Endothelial cell of hepatic sinusoid (primary cell): Measurements from ENCODE around the gene ONECUT3.
"Not testable (repeated sequence)": the region's sequence is repeated elsewhere in the genome, so short reads cannot be mapped to it uniquely, and the experiment has no call there.

Experiments used
- in situ Hi-C: cut with HindIII; loops from 2 replicates; pipeline ENCODE4 v1.10.0; 2017; ENCODE audit warnings: low sequenced_read_pairs

ONECUT3 gene

DNA sequence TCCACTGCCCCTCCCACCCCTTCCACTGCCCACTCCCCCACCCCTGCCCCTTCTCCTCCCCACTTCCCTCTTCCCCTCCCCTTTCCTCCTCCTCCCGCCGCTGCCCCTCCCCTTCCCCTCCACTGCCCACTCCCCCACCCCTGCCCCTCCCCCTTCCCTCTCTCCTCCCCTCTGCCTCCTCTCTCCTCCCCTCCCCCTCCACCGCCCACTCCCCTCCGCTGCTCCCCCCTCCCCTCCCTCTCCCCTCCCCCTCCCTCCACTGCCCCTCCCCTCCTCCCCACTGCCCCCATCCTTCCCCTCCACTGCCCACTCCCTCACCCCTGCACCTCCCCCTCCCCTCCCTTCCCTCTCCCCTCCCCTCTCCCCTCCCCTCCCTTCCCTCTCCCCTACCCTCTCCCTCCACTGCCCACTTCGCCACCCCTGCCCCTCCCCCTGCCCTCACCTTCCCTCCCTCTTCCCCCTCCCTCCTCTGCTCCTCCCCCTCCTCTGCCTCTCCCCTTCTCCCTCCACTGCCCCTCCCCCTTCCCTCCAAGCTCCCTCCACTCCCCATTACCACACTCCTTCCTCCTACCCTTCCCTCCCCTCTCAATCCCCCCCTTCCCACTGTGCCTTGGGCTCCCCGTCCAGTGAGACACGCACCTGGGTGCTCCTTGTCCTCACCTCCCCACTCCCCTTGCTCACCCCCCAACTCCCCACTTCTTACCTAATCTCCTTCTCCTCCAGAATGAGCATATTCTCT is 36.9 kb downstream of the ONECUT3 start:
- in situ Hi-C loops = no loop called here

DNA sequence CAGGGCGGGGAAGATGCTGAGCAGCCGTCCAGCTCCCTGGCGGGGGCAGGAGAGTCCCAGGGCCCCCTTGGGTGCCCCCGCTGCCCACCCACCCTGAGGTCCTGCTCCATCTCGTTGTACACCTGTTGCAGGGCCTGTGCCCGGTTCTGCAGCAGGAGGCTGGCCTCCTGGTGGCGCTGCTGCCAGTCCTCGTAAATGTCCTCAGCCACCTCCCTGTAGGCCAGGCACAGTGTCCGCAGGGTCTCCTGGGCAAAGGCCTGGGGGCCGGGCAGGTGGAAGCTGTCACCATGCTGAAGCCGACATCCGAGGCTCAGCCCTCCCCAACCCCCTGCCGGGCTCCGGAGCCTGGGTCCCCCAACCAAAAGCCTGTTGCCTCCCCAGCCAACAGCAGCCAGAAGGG is 38.6 kb downstream of the ONECUT3 start:
- in situ Hi-C loops = no loop called here

DNA sequence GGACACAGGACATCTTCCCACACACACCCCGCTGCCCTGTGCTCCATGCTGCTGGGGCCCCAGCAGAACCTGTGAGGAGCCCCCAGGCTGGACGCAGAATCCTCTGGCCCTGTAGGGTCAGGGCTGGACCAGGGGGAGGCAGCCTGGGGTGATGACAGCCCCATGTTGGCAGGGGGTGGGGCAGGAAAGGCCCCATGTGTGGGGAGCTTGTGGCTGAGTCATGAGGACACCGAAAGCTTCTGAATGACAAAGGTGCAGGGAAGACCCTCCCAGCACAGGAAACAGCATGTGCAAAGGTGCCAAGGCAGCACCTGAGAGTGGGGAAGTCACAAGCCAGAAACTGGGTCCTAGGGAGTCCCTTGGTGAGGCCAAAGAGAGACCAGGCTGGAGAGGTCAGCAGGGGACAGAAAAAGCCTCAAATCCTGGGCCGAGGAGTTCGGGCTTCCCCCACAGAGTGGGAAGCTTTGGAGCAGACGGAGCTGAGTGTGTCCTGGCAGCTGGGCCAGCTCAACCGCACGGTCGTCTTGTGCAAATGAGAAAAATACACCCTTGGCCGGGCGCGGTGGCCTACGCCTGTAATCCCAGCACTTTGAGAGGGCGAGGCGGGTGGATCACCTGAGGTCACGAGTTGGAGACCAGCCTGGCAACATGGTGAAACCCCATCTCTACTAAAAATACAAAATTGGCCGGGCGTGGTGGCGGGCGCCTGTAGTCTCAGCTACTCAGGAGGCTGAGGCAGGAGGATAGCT is 41.3 kb downstream of the ONECUT3 start:
- in situ Hi-C loops = no loop called here

DNA sequence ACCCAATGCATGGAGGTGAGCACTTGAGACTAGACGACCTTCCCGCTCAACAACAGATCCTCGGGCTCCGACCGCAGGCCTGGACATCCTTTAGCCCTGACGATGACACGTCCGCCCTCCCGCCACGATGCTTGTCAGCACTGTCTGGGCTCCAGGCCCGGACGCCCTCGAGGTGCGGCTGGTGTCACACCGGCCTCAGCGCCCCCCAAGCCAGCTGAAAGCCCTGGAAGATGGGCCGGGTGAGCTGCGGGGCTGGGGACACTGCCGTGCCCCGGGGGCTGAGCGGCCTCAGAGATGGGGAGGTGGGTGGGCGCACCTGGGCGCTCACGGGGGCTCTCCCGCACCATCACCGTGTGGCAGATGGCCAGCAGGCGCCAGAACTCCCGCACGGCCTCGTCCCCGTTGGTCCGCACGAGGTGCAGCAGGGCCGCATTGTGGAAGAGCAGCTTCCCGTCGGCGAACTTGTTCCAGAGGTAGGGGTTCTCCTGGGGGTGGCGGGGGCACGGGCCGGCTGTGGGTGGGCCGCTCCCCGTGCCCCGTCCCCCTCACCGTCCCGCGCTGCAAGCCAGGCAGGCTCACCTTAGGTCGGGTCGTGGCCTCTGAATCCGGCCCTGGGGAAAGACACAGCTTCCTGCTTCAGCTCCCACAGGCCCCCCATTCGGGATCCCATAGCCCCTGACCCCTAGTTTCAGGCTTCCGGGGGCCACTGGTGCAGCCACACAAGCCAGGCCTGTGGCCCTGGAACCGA is 43.3 kb downstream of the ONECUT3 start:
- in situ Hi-C loops = no loop called here

DNA sequence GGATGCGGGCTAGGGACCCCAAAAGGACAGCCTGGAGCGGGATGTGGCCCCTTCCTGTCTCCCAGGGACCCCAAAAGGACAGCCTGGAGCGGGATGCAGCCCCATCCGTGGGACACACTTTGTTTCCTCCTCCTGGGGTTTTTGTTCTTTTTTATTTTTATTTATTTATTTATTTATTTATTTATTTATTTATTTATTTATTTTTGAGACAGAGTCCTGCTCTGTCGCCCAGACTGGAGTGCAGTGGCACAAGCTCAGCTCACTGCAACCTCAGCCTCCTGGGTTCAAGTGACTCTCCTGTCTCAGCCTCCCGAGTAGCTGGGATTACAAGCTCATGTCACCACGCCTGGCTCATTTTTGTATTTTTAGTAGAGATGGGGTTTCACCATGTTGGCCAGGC is 44.0 kb downstream of the ONECUT3 start:
- in situ Hi-C loops = not testable (repeated sequence)

DNA sequence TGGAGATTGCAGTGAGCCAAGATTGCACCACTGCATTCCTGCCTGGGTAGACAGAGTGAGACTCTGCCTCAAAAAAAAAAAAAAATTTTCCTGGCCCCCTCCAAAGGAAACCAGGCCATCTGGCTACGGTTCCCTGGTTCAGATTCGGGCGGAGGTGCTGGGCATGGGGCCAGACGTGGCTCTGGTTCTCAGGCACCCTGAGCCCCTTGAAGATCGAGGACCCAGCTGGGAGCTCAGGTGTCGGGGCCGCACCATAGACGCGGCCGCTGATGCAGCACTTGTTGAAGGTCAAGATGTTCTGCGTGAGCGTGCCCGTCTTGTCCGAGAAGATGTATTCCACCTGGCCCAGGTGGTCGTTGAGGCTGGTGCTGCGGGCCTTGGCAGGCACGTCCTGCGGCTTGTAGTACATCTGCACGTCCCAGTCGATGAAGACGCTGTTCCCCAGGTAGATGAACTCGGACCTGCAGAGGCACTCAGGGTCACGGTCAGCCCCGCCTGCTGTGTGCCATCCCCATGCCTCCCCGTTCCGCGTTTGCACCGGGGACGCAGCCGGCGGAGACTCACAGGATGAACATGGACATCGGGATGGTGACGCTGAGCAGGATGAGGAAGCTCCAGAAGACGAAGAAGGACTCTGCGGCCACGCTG is 46.5 kb downstream of the ONECUT3 start:
- in situ Hi-C loops = no loop called here

DNA sequence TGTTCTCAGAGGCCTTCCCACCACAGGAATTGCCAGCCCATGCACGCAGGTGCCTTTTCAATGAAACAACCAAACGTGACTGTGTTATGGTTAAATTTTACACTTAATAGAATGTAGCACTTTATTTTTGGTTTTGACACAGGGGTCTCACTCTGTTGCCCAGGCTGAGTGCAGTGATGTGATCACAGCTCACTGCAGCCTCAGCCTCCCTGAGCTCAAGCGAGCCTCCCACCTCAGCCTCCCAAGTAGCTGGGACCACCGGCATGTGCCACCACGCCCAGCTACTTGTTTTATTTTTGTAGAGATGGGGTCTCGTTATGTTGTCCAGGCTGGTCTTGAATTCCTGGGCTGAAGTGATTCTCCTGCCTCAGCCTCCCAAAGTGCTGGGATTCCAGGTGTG is 51.6 kb downstream of the ONECUT3 start:
- in situ Hi-C loops = loop anchor here (5.0 kb wide), 1 partner anchor 73 kb away; no protein-coding TSS in a partner anchor

DNA sequence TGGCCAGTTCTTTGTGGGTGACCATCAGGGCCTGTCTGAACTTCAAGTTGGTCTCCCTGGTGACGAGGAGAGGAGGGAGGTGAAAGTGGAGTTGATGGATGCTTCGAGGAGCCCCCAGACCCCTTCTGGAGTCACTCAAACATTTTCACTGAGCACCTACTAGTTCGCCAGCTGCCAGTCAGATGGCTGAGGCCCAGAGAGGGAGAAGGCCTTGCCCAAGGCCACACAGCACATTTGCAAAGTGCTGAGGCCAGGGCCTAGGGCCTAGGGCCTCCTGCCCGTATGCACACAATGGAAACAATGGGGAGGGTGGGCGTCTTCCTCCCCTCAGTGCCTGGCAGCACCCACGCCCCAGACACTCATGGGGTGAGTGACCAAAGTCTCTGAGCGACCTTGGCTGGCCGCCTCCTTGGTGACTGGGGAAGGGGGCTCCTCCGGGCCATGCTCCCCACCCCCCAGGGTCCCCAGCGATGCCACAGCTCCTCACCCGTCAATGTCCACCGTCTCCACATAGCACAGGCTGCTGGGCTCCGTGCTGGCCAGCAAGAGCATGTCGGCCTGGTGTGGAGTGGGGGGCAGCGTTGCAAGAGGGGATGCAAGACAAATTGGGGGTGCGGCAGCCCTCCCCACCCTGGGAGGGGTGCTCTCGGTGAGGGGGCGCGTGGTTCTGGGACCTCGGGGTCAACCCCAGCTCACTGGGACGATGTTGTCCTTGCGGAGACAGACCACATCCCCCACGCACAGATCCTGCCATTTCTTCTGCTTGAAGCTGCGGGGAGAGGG is 52.3 kb downstream of the ONECUT3 start:
- in situ Hi-C loops = loop anchor here (5.0 kb wide), 1 partner anchor 73 kb away; no protein-coding TSS in a partner anchor

DNA sequence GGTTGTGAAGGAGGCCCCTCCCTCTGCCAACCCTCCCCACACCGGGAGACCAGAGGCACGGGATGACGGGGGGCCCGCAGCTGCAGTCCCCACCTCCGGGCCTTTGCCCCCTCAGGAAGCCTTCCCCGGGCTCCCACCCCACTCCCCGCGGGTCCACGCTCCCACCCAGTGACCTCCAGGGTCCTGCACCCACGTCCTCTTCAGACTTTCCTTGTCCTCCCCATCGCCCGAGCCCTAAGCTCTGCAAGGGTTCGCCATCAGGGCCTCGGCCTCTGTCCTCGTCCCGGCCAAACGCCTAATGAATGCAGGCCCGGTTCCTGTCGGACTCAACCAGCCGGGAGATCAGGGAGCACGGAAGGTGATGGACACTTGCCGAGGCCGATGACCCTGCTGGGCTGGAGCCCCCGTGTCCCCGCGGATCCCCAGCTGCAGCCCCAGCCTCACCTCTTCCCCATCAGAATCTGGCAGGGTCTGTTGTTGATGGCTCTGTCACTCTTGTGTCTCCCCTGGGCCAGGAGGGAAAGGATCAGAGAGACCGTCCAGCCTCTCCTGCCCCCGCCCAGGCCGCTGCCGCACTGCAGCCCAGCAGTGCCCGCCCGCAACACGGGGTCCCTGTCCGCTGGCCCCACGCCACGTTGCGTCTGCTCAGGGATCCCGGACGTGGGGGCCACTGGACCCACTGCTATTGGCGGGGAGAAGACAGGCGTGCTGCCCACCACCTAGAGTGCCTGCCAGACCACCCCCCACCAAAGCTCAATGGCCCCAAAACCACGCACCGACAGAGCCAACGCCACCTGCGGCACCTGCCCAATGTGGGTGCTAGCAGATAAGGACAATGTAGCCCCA is 53.1 kb downstream of the ONECUT3 start:
- in situ Hi-C loops = loop anchor here (5.0 kb wide), 1 partner anchor 74 kb away; no protein-coding TSS in a partner anchor

DNA sequence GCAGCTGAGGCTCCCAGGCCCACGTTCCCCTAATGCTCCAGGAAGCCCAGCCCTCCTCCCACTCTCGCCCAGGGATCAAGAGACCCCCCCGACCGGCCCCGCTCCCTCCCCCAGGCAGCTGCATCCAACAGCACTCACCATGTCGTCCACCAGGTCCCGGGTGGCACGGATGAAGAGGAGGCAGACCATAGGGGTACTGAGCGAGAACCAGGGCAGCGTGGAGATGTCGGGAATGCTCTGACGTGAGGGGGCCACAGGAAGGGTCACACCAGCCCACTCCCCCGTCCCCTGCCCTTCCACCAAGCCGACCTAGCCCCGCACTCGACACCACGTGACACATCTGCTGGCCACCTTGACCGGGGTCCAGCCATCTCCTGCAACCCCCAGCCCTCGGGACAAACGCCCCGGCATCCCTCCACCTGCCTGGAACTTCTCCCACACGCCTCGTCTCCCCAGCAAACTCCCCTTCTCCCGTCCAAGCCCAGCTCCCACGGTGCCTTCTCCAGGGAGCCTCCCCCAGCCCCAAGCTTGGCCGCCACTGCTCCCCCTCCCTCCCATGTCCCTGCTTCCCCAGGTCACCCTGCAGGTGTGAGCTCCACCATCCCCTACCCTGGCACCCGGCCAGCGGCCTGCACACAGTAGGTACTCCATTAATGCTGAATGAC is 53.9 kb downstream of the ONECUT3 start:
- in situ Hi-C loops = loop anchor here (5.0 kb wide), 1 partner anchor 75 kb away; no protein-coding TSS in a partner anchor

DNA sequence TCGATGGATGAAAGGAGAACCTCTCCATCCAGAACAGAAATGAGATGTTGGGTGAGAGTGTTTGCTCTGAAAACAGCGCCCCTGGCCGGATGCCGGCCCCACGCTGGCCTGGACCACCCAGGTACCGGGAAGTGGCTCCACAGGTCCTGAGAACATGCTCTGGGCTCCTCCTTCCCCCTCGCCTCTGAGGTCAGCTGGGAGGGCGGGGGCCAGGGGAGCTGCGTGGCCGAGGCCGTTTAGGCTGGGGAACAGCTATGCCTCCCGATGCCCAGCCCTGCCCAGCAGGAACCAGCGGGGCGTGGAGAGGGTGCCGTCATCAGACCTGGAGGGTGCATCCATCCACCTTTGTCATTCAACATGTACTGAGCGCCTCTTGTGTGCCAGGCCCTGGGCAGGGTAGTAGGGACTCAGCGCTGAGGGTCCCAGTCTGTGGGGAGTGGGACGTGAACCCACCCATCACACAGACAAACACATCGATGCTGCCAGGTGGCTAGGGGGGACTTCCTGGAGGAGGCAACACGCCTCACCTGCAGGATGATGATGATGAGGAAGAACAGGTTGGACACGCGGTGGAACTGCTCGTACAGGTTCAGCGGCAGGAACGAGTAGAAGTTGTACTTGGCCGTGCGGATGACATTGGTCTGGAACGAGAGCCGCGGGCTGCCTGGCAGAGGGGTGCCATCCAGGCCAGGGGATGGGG is 54.5 kb downstream of the ONECUT3 start:
- in situ Hi-C loops = loop anchor here (5.0 kb wide), 1 partner anchor 76 kb away; no protein-coding TSS in a partner anchor

DNA sequence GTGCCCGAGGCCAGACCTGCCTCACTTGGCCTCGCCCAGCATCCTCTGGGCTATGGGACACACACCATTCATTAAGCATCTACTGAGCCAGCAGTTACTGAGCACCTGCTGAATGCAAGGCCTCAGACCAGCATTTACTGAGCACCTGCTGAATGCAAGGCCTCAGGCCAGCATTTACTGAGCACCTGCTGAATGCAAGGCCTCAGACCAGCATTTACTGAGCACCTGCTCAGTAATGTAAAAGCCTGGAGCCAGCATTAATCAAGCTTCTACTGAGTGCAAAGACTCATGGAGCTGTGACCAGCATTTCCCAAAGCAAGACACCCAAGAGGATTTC is 55.1 kb downstream of the ONECUT3 start:
- in situ Hi-C loops = loop anchor here (5.0 kb wide), 1 partner anchor 76 kb away; no protein-coding TSS in a partner anchor

DNA sequence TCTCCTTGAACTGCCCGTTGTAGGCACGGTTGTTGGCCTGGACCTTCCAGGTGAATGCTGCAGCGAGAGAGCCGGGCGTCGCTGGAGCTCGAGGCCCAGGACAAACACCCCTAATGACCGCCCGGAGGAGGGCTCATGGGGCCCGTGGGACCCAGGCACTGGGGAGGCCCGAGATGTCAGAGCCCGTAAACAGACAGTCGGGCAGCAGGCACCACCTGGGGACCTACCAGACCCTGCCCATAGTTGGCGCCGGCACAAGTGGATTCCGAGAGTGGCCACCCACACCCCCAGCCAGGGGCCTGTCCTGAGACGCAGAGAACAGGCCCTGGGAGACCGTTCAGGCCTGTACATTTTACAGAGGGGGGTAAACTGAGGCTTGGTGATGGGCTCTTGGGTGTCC is 56.4 kb downstream of the ONECUT3 start:
- in situ Hi-C loops = loop anchor here (5.0 kb wide), 1 partner anchor 77 kb away; no protein-coding TSS in a partner anchor

DNA sequence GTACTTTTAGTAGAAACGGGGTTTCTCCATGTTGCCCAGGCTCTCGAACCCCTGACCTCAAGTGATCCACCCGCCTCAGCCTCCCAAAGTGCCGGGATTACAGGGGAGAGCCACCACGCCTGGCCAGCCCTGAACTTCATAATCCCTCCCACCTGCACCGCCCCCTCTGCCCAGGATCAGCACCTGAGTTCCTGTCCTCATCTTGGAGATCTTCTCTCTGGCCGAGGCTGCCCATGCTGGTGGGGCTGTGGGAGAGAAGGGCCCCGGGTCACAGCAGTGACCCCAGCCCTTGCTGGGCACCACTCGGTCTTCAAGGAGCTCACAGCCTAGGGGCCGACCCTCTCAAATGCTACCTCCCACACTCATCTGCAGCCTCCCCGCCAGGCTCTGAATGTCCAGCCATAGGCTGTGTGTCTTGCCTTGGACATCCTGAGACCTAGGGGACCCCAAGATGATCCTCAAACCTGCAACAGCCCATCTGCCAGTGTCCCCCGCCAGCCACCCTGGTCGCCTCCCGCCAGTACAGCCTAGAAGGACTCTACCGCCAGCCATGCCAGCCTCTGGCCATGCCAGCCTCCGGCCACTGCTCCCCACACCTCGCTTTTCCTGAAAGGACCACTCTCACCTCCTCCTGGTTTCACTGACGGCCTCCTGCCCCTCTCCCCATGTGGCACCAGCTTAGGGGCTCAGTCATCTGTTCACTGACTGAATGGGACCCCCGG is 57.3 kb downstream of the ONECUT3 start:
- in situ Hi-C loops = no loop called here

DNA sequence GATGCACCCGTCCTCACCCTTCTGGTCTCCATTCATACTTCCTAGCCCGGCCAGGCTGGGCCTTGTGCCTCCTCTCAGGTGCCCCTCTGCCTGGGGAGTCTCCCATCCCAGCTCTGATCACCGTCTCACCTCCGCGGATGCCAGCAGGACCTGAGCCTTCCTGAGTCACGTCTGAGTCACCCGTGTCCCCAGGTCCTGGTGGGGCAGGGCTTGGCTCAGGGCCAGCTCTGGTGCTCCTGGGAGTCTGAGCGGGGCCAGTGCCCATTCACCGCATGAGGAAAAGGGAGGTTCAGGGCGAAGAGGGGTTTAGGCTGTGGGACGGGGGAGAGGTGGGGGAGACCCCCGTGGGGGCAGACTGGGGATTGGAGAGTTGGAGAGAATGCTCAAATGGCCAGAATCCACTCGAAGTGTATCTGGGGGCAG is 58.2 kb downstream of the ONECUT3 start:
- in situ Hi-C loops = no loop called here

DNA sequence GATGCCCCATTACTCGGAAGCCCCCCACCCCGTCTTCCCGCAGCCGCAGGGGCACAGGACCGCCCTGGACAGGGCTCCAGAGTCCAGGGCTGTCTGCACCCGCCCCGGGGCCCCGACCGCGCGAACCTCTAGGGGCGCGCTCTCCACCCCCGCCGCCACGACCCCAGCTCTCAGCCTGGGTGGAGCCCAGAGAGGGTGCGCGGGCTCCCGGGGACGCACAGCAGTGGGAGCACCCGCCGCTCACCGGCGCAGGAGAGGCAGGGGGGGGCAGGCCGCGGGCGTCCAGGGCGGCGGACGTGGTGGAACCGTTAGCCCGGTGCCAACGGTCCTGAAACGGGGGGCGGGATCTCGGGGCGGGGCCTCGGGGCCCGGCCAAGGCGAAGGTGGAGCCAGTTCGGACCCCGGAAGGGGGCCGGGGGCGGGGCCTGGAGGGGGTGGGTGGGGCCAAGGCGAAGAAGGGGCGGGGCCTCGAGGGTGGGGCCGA is 58.7 kb downstream of the ONECUT3 start, which contains the start of gene ATP8B3:
Gene ATP8B3 (minus strand): TSS at position 335 of the 484 bp plus-strand sequence. CDS start 540 bp downstream, outside the sequence.
- in situ Hi-C loops = no loop called here
